Measurements from ENCODE around the gene ZDHHC11.
"Not testable (repeated sequence)": the region's sequence is repeated elsewhere in the genome, so short reads cannot be mapped to it uniquely, and the experiment has no call there.

The ZDHHC11 gene

GRCh38 chr5:783881-784427, 66.8 kb downstream of the ZDHHC11 start:
- not testable (repeated sequence) for H3K27me3 ChIP-seq, H3K4me1 ChIP-seq, H3K36me3 ChIP-seq, H3K9me3 ChIP-seq
- H3K4me3 ChIP-seq (ENCODE audit: low read depth, low read length): peak overlapping the region; percentile 68
- DNase-seq: peak; percentile 49

GRCh38 chr5:783049-783802, 67.6 kb downstream of the ZDHHC11 start:
- H3K4me3 ChIP-seq (ENCODE audit: low read depth, low read length): peak overlapping the region; percentile 68
- DNase-seq: peak; percentile 83
- not testable (repeated sequence) for H3K4me1 ChIP-seq, H3K36me3 ChIP-seq, H3K9me3 ChIP-seq, H3K27me3 ChIP-seq

- not testable (repeated sequence) for H3K4me3 ChIP-seq (ENCODE audit: low read depth, low read length); H3K27me3 ChIP-seq; H3K36me3 ChIP-seq; H3K4me1 ChIP-seq; DNase-seq; H3K9me3 ChIP-seq
Measured at GRCh38 chr5:782356-782755, 68.4 kb downstream of the ZDHHC11 start.

GRCh38 chr5:780571-780970, 70.2 kb downstream of the ZDHHC11 start:
- not testable (repeated sequence) for H3K4me3 ChIP-seq (ENCODE audit: low read depth, low read length); H3K9me3 ChIP-seq; H3K27me3 ChIP-seq; H3K36me3 ChIP-seq; H3K4me1 ChIP-seq; DNase-seq

GRCh38 chr5:778967-779366, 71.8 kb downstream of the ZDHHC11 start:
- H3K4me1 ChIP-seq; H3K9me3 ChIP-seq; H3K27me3 ChIP-seq; DNase-seq; H3K4me3 ChIP-seq (ENCODE audit: low read depth, low read length); H3K36me3 ChIP-seq: not testable (repeated sequence)

- not testable (repeated sequence) for H3K36me3 ChIP-seq; H3K27me3 ChIP-seq; DNase-seq; H3K9me3 ChIP-seq; H3K4me1 ChIP-seq; H3K4me3 ChIP-seq (ENCODE audit: low read depth, low read length)
Measured at GRCh38 chr5:778421-778820, 72.4 kb downstream of the ZDHHC11 start.

GRCh38 chr5:777756-778161, 73.0 kb downstream of the ZDHHC11 start:
- DNase-seq: peak; percentile 39
- Histone ChIP-seq H3K27me3 (no peaks in the 10 kb centered on the region), H3K4me3 (ENCODE audit: low read depth, low read length) (no peak overlapping the region), H3K36me3 (no peaks in the 10 kb centered on the region), H3K9me3 (no peaks in the 10 kb centered on the region), H3K4me1 (no peaks in the 10 kb centered on the region)
- no peak for TF ChIP-seq CTCF (IDR thresholded peaks at IDR 0.05; ENCODE audit: low read depth, low read length)

- no peak for TF ChIP-seq CTCF (IDR thresholded peaks at IDR 0.05; ENCODE audit: low read depth, low read length)
- no peaks in the 10 kb centered on the region for H3K9me3 ChIP-seq
- H3K4me3 ChIP-seq (ENCODE audit: low read depth, low read length): no peak overlapping the region
- no peaks in the 10 kb centered on the region for H3K36me3 ChIP-seq
- no peaks in the 10 kb centered on the region for H3K27me3 ChIP-seq
- no peak for DNase-seq
- no peaks in the 10 kb centered on the region for H3K4me1 ChIP-seq
Measured at GRCh38 chr5:776862-777711, 73.7 kb downstream of the ZDHHC11 start.

All from BE2C (cell line).